ENCODE data around the gene PHYHD1. TPM values are rescaled to one million over a fixed set of nuclear protein-coding genes. Genes with fewer than 3 reads are reported as not detected.

The PHYHD1 gene
- 2.8 to 4.4 TPM (median 3.4 TPM) in 3 replicates for total RNA-seq
- long read RNA-seq, partial matches to known transcripts = 1 of 2 reads
- long read RNA-seq, other reads (novel, unspliced or antisense) = 1 of 2 reads

GRCh38 chr9:128920381-128921058 lies at the start of gene PHYHD1:
PHYHD1 (plus strand) TSS chr9:128920982; CDS start chr9:128922324, 1,342 bp downstream.
- no peak for DNase-seq (ENCODE audit: low spot score)
- H3K27me3 Mint-ChIP-seq (ENCODE audit: low read depth) = no peaks in the 10 kb centered on the region
- TF ChIP-seq, protein P1, sequence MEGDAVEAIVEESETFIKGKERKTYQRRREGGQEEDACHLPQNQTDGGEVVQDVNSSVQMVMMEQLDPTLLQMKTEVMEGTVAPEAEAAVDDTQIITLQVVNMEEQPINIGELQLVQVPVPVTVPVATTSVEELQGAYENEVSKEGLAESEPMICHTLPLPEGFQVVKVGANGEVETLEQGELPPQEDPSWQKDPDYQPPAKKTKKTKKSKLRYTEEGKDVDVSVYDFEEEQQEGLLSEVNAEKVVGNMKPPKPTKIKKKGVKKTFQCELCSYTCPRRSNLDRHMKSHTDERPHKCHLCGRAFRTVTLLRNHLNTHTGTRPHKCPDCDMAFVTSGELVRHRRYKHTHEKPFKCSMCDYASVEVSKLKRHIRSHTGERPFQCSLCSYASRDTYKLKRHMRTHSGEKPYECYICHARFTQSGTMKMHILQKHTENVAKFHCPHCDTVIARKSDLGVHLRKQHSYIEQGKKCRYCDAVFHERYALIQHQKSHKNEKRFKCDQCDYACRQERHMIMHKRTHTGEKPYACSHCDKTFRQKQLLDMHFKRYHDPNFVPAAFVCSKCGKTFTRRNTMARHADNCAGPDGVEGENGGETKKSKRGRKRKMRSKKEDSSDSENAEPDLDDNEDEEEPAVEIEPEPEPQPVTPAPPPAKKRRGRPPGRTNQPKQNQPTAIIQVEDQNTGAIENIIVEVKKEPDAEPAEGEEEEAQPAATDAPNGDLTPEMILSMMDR (IDR thresholded peaks at IDR 0.05) = no peak
- peak within 1 kb of the TSS; percentile 79 for H3K27ac Mint-ChIP-seq (ENCODE audit: unreplicated experiment)
- H3K9me3 Mint-ChIP-seq (ENCODE audit: low read depth) = no peaks in the 10 kb centered on the region
- peaks cover 36% of the 10 kb centered on the region for H3K4me1 Mint-ChIP-seq (ENCODE audit: low read depth)
- peak within 1 kb of the TSS; percentile 66 for H3K4me3 Mint-ChIP-seq (ENCODE audit: unreplicated experiment)
- peaks cover 15% of the 10 kb centered on the region for H3K36me3 Mint-ChIP-seq (ENCODE audit: low read depth)

DNA sequence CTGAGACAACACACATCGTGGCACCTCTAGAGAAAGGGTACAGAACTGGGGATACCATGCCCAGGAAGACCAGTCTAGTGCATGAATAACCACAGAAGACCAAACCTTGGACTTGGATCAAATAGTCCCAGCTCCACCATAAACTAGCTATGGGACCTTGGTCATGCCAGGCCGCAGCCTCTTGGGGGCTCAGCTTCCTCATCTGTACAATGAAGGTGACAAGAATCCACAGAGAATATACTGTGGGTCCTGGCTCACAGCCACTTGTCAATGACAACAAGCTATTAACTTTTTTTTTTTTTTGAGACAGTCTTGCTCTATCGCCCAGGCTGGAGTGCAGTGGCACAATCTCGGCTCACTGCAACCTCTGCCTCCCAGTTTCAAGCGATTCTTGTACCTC lies 42.9 kb upstream of the PHYHD1 start:
- Mint-ChIP-seq H3K27ac (ENCODE audit: unreplicated experiment) (no peak overlapping the region), H3K4me3 (ENCODE audit: unreplicated experiment) (no peak overlapping the region), H3K9me3 (ENCODE audit: low read depth) (no peaks in the 10 kb centered on the region), H3K36me3 (ENCODE audit: low read depth) (no peaks in the 10 kb centered on the region), H3K4me1 (ENCODE audit: low read depth) (peaks cover 19% of the 10 kb centered on the region), H3K27me3 (ENCODE audit: low read depth) (no peaks in the 10 kb centered on the region)
- no peak for DNase-seq (ENCODE audit: low spot score)
- TF ChIP-seq, protein P1 (IDR thresholded peaks at IDR 0.05) = no peak

DNA sequence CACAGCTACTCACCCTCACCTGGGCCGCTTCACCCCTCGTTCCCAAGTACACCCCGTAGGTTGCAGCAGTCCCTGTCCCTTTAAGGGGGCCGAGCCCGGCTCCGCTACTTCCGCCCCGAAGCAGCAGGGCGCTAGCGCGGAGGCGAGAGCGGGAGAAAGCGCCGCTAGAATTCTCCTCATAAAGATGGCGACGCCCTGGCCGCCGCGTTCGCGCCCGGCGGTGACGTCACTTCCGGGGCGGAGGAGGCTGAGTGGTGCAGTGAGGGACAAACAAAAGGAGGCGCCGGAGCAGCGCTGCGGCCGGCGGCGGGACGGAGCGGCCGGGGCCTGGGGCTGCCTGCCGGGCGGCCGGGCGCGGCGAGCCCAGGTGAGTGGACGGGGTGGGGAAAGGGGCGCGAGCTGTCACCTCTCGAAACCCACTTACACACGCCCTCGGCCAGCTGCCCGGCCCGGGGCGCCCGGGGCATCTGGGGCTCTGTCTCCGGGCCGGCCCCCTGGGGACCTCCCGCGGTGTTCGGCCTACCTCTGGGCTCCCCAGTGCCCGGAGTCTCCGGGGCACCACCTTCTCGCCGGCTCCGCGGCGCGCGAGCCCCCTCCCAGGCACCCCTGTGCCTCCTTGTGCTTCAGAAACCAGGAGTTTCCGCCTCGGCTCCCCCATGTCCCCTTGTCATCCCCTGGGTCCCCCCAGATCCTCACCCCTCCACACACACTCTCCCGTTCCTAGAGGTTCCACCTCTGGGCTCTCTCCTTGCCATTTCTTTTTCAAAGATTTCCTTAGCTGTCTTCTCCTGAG lies 38.7 kb upstream of the PHYHD1 start, which contains the start of the genes KYAT1 and LRRC8A:
Gene KYAT1 (minus strand): TSS at position 67 of the 793 bp plus-strand sequence. CDS start 36,545 bp downstream, outside the sequence.
Gene LRRC8A (plus strand): TSS at position 250 of the 793 bp plus-strand sequence. CDS start 25,032 bp downstream, outside the sequence.
- no peaks in the 10 kb centered on the region for H3K27me3 Mint-ChIP-seq (ENCODE audit: low read depth)
- TF ChIP-seq, protein P1 (IDR thresholded peaks at IDR 0.05) = peak; percentile 41
- peak within 1 kb of the TSS; percentile 94 for H3K27ac Mint-ChIP-seq (ENCODE audit: unreplicated experiment)
- peak; percentile 96 for DNase-seq (ENCODE audit: low spot score)
- peaks cover 48% of the 10 kb centered on the region for H3K4me1 Mint-ChIP-seq (ENCODE audit: low read depth)
- no peaks in the 10 kb centered on the region for H3K9me3 Mint-ChIP-seq (ENCODE audit: low read depth)
- peaks cover 2% of the 10 kb centered on the region for H3K36me3 Mint-ChIP-seq (ENCODE audit: low read depth)
- peak within 1 kb of the TSS; percentile 88 for H3K4me3 Mint-ChIP-seq (ENCODE audit: unreplicated experiment)

DNA sequence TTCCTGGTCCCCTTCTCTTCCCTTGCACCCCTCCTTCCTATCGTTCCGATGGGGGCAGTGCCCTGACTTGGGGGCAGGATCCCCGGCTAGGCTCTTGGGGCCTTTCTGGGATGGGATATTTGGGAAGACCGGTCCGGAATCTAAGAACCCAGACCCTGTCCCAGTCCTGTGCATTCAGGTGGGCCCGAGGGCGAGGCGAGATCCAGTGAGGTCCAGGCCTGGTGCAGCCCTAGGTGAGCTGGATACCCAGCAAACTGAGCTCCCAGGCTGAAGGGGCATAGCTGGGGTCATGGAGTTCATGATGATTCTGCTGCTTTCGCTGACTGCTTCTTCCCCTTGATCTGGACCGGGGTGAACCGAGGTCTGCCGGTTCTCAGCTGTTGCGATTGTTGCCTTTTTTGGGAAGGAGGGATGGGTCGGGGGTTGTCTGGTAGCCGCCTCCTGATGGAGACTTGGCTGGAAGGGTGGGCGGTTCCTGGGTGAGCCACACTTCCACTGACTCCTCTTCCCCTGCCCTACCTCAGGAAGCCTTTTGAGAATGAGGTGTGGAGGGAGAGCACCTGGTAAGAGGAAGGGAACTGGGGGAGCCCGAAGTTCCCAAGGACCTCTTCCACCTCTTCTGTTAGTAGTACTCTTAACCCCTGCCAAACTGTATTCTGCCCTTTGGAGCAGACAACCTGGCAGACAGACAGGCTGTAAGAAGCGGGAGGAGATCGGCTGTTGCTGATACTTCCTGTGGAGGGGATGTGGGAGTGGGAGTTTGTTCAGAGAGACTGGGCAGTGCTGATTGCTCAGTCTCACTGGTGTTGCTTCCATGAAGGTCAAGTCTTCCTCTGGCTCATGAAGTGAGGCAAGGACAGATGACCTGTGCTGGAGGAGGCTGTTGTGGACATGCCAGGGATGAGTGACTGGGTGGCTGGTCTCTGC lies 37.8 kb upstream of the PHYHD1 start:
- TF ChIP-seq, protein P1 (IDR thresholded peaks at IDR 0.05) = no peak
- Mint-ChIP-seq H3K36me3 (ENCODE audit: low read depth) (peaks cover 2% of the 10 kb centered on the region), H3K27me3 (ENCODE audit: low read depth) (no peaks in the 10 kb centered on the region), H3K4me3 (ENCODE audit: unreplicated experiment) (peak overlapping the region; percentile 88), H3K4me1 (ENCODE audit: low read depth) (peaks cover 55% of the 10 kb centered on the region), H3K27ac (ENCODE audit: unreplicated experiment) (peak overlapping the region; percentile 86), H3K9me3 (ENCODE audit: low read depth) (no peaks in the 10 kb centered on the region)
- no peak for DNase-seq (ENCODE audit: low spot score)
